SK-N-SH treated with all-trans-retinoic acid at 6 μM for 48 hours (cell line): ENCODE measurements around the gene HSDL1.
A peak's percentile ranks its signal among the peaks of the same experiment; 100 is the strongest.

ENCODE experiments used
- ATAC-seq: fragments of 200-7000 bp; cut with Tn5 transposase; 3 replicates; pipeline ENCODE4 v1.9.1; 2020; ENCODE audit warnings: mild to moderate bottlenecking, moderate library complexity
- ARNTL ChIP-seq: fragments of 450-650 bp; formaldehyde crosslinking; IDR thresholded peaks from 2 replicates; pipeline ENCODE4 v1.5.0; 2020; ENCODE audit warnings: low read depth, mild to moderate bottlenecking, moderate library complexity, borderline replicate concordance
- CSDC2 ChIP-seq: fragments of 250-450 bp; sonication (Bioruptor Pico); IDR thresholded peaks from 2 replicates; pipeline ENCODE4 v1.5.0; 2020; ENCODE audit warnings: mild to moderate bottlenecking, moderate library complexity
- ESRRG ChIP-seq: fragments of 250-450 bp; sonication (Bioruptor Pico); IDR thresholded peaks from 2 replicates; pipeline ENCODE4 v1.6.1; 2021; ENCODE audit warnings: mild to moderate bottlenecking
- GLIS3 ChIP-seq: fragments of 250-450 bp; sonication (Bioruptor Pico); IDR thresholded peaks from 2 replicates; pipeline ENCODE4 v1.5.0; 2020; ENCODE audit warnings: mild to moderate bottlenecking, moderate library complexity
- ISL1 ChIP-seq: fragments of 250-450 bp; sonication (Bioruptor Pico); IDR thresholded peaks from 2 replicates; pipeline ENCODE4 v2.1.2; 2022; ENCODE audit warnings: mild to moderate bottlenecking, moderate library complexity
- OSR1 ChIP-seq: fragments of 250-450 bp; sonication (Bioruptor Pico); IDR thresholded peaks from 2 replicates; pipeline ENCODE4 v1.8.0; 2022; ENCODE audit warnings: moderate library complexity, mild to moderate bottlenecking, inconsistent platforms
- SNAI2 ChIP-seq: fragments of 250-450 bp; sonication (Bioruptor Pico); IDR thresholded peaks from 2 replicates; pipeline ENCODE4 v1.5.0; 2020; ENCODE audit warnings: mild to moderate bottlenecking, moderate library complexity
- TCF4 ChIP-seq: fragments of 250-450 bp; sonication (Bioruptor Pico); IDR thresholded peaks from 2 replicates; pipeline ENCODE4 v1.8.0; 2021; ENCODE audit warnings: mild to moderate bottlenecking, moderate library complexity, borderline replicate concordance
- TOX ChIP-seq: fragments of 250-450 bp; sonication (Bioruptor Pico); IDR thresholded peaks from 2 replicates; pipeline ENCODE4 v1.8.0; 2021; ENCODE audit warnings: mild to moderate bottlenecking, moderate library complexity, borderline replicate concordance
- ZC3H10 ChIP-seq: fragments of 250-450 bp; sonication (Bioruptor Pico); IDR thresholded peaks from 2 replicates; pipeline ENCODE4 v1.5.1; 2021; ENCODE audit warnings: mild to moderate bottlenecking, moderate library complexity
- ZFP3 ChIP-seq: fragments of 250-450 bp; sonication (Bioruptor Pico); IDR thresholded peaks from 2 replicates; pipeline ENCODE4 v1.5.0; 2020; ENCODE audit warnings: mild to moderate bottlenecking, moderate library complexity
- ZFP30 ChIP-seq: fragments of 450-650 bp; formaldehyde crosslinking; IDR thresholded peaks from 2 replicates; pipeline ENCODE4 v1.5.0; 2022; ENCODE audit warnings: mild to moderate bottlenecking, moderate library complexity
- ZNF565 ChIP-seq: fragments of 450-650 bp; formaldehyde crosslinking; conservative IDR thresholded peaks from 2 replicates; pipeline ENCODE4 v1.5.0; 2020; ENCODE audit warnings: low read depth, mild to moderate bottlenecking, moderate library complexity
- ZNF8 ChIP-seq: fragments of 450-650 bp; formaldehyde crosslinking; IDR thresholded peaks from 2 replicates; pipeline ENCODE4 v1.5.0; 2020; ENCODE audit warnings: mild to moderate bottlenecking, moderate library complexity
- TF ChIP-seq, protein P1 (sequence below): fragments of 250-450 bp; sonication (Bioruptor Pico); IDR thresholded peaks from 2 replicates; pipeline ENCODE4 v1.5.0; 2020; ENCODE audit warnings: mild to moderate bottlenecking, moderate library complexity
- TF ChIP-seq, protein P2 (sequence below): fragments of 250-450 bp; sonication (Bioruptor Pico); IDR thresholded peaks from 2 replicates; pipeline ENCODE4 v1.5.1; 2021; ENCODE audit warnings: mild to moderate bottlenecking, moderate library complexity
- TF ChIP-seq, protein P3 (sequence below): fragments of 250-450 bp; sonication (Bioruptor Pico); IDR thresholded peaks from 2 replicates; pipeline ENCODE4 v1.8.0; 2021; ENCODE audit warnings: low read depth, mild to moderate bottlenecking, moderate library complexity, borderline replicate concordance
- TF ChIP-seq, protein P4 (sequence below): fragments of 250-450 bp; sonication (Bioruptor Pico); IDR thresholded peaks from 2 replicates; pipeline ENCODE4 v1.8.0; 2020; ENCODE audit warnings: mild to moderate bottlenecking, moderate library complexity, borderline replicate concordance
- TF ChIP-seq, protein P5 (sequence below): fragments of 250-450 bp; sonication (Bioruptor Pico); IDR thresholded peaks from 2 replicates; pipeline ENCODE4 v1.5.1; 2020; ENCODE audit warnings: low read depth, mild to moderate bottlenecking, moderate library complexity

The HSDL1 gene

DNA sequence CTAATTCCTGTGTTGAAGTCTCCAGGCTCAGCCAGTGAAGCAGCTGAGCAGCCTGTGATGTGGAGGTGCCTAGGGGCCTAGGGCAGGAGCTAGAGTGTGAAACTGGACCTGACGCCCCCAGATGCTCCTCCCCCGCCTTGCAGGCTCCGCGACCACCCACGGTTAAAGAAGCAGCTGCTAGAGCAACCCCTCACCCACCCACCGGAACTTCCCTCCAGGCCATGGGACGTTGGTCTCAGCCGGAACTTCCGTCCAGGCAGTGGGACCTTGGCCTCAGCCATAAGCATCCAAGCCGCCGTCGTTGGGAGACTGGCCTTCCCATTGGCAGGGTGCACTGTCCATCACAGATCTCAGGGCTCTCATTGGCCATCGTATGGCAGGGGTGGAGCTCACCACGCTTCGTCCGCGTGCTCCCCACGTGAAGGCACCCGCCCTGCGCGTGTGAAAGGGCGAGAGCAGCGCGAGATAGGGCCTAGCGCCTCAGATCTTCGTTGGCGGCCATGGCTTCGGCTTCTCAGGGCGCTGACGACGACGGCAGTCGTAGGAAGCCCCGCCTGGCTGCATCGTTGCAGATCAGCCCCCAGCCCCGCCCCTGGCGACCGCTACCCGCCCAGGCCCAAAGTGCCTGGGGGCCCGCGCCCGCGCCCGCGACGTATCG, 45.9 kb upstream of the HSDL1 start, which contains the start of gene ADAD2:
Gene ADAD2, plus strand, starts transcription at position 427 of the 658 bp plus-strand sequence. Its CDS starts 74 bp downstream, at position 501.
- TF ChIP-seq GLIS3 (no peak), ISL1 (CRISPR knock-in tag) (no peak), TCF4 (no peak), ZNF565 (CRISPR knock-in tag) (no peak), ARNTL (no peak)
- TF ChIP-seq, protein P1, sequence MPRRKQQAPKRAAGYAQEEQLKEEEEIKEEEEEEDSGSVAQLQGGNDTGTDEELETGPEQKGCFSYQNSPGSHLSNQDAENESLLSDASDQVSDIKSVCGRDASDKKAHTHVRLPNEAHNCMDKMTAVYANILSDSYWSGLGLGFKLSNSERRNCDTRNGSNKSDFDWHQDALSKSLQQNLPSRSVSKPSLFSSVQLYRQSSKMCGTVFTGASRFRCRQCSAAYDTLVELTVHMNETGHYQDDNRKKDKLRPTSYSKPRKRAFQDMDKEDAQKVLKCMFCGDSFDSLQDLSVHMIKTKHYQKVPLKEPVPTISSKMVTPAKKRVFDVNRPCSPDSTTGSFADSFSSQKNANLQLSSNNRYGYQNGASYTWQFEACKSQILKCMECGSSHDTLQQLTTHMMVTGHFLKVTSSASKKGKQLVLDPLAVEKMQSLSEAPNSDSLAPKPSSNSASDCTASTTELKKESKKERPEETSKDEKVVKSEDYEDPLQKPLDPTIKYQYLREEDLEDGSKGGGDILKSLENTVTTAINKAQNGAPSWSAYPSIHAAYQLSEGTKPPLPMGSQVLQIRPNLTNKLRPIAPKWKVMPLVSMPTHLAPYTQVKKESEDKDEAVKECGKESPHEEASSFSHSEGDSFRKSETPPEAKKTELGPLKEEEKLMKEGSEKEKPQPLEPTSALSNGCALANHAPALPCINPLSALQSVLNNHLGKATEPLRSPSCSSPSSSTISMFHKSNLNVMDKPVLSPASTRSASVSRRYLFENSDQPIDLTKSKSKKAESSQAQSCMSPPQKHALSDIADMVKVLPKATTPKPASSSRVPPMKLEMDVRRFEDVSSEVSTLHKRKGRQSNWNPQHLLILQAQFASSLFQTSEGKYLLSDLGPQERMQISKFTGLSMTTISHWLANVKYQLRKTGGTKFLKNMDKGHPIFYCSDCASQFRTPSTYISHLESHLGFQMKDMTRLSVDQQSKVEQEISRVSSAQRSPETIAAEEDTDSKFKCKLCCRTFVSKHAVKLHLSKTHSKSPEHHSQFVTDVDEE (CRISPR knock-in tag): no peak
- TF ChIP-seq, protein P2, sequence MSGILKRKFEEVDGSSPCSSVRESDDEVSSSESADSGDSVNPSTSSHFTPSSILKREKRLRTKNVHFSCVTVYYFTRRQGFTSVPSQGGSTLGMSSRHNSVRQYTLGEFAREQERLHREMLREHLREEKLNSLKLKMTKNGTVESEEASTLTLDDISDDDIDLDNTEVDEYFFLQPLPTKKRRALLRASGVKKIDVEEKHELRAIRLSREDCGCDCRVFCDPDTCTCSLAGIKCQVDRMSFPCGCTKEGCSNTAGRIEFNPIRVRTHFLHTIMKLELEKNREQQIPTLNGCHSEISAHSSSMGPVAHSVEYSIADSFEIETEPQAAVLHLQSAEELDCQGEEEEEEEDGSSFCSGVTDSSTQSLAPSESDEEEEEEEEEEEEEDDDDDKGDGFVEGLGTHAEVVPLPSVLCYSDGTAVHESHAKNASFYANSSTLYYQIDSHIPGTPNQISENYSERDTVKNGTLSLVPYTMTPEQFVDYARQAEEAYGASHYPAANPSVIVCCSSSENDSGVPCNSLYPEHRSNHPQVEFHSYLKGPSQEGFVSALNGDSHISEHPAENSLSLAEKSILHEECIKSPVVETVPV: no peak
- TF ChIP-seq, protein P3, sequence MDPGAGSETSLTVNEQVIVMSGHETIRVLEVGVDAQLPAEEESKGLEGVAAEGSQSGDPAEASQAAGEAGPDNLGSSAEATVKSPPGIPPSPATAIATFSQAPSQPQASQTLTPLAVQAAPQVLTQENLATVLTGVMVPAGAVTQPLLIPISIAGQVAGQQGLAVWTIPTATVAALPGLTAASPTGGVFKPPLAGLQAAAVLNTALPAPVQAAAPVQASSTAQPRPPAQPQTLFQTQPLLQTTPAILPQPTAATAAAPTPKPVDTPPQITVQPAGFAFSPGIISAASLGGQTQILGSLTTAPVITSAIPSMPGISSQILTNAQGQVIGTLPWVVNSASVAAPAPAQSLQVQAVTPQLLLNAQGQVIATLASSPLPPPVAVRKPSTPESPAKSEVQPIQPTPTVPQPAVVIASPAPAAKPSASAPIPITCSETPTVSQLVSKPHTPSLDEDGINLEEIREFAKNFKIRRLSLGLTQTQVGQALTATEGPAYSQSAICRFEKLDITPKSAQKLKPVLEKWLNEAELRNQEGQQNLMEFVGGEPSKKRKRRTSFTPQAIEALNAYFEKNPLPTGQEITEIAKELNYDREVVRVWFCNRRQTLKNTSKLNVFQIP (CRISPR knock-in tag): no peak
- TF ChIP-seq, protein P4, sequence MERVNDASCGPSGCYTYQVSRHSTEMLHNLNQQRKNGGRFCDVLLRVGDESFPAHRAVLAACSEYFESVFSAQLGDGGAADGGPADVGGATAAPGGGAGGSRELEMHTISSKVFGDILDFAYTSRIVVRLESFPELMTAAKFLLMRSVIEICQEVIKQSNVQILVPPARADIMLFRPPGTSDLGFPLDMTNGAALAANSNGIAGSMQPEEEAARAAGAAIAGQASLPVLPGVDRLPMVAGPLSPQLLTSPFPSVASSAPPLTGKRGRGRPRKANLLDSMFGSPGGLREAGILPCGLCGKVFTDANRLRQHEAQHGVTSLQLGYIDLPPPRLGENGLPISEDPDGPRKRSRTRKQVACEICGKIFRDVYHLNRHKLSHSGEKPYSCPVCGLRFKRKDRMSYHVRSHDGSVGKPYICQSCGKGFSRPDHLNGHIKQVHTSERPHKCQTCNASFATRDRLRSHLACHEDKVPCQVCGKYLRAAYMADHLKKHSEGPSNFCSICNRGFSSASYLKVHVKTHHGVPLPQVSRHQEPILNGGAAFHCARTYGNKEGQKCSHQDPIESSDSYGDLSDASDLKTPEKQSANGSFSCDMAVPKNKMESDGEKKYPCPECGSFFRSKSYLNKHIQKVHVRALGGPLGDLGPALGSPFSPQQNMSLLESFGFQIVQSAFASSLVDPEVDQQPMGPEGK (CRISPR knock-in tag): no peak
- no peak for ATAC-seq

DNA sequence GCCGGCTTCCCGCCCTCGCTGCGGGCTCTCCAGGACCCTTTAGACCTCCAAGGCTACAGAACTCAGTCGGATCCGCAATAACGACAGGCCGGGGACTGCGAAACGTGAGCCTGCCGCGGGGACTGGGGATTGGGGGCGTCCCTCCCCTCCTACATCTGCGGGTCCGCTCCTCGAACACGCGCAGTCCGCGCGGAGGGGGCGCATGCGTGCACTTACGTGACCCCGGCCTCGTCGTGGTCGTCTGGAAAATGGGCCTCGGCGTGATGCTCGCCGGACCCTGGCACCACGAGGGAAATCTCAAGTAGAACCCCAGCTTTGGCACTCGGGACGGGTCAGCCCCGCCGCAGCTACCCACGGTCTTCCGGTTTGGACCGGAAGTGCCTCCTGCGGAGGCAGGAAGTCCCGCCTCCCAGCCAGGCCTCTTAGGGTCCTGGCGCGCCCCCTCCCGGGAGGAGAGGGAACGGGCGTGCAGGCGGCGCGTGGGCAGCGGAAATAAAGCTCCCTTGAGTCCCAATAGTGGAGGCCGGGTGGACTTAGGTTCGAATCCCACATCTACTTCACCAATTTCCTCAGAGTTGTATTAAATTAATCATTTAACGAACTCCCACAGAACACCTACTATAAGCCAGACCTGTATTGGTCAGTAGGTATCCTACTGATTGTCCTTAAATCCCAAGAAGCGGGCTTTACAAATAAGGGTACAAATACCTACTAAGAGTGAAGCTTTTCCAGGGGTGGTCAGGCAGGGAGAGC, 41.9 kb upstream of the HSDL1 start, which contains the start of gene TAF1C:
Gene TAF1C, minus strand, starts transcription at position 373 of the 753 bp plus-strand sequence. CDS start 2,069 bp downstream, outside the sequence.
- TF ChIP-seq, protein P1 (CRISPR knock-in tag): peak; percentile 53; the same call in 1 of the 2 replicates
- TF ChIP-seq TCF4 (no peak), CSDC2 (0 out of 2 replicates have a peak, but pooled peaks have one; percentile 67), ZFP3 (0 out of 2 replicates have a peak, but pooled peaks have one; percentile 40), SNAI2 (CRISPR knock-in tag) (no peak)
- TF ChIP-seq, protein P5, sequence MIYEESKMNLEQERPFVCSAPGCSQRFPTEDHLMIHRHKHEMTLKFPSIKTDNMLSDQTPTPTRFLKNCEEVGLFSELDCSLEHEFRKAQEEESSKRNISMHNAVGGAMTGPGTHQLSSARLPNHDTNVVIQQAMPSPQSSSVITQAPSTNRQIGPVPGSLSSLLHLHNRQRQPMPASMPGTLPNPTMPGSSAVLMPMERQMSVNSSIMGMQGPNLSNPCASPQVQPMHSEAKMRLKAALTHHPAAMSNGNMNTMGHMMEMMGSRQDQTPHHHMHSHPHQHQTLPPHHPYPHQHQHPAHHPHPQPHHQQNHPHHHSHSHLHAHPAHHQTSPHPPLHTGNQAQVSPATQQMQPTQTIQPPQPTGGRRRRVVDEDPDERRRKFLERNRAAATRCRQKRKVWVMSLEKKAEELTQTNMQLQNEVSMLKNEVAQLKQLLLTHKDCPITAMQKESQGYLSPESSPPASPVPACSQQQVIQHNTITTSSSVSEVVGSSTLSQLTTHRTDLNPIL: no peak

DNA sequence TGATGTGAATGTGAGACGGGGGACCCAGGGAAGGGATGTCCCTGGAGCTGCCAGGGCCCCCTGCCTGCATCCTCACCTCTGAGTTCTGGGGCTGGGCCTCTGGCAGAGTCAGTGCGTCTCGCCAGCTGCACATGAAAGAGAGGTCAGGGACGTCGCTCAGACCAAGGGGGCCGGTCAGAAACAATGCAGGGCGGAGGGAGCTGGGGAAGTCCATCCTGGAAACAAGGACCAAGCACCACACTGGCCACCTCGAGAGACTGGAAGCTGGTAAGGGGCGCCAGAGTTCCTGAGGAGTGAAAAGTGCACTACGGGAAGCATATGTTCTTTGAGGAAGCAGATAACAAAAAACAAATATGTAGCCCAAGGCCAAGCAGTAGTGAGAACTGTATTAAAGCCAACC, 39.8 kb upstream of the HSDL1 start:
- ATAC-seq: no peak
- TF ChIP-seq ZC3H10: no peak
- TF ChIP-seq TOX (CRISPR knock-in tag): no peak
- TF ChIP-seq ZFP30: no peak
- no peak for TF ChIP-seq OSR1 (CRISPR knock-in tag)
- no peak for TF ChIP-seq ZNF565 (CRISPR knock-in tag)
- TF ChIP-seq, protein P3 (CRISPR knock-in tag): no peak
- no peak for TF ChIP-seq GLIS3
- no peak for TF ChIP-seq ZNF8 (CRISPR knock-in tag)
- TF ChIP-seq ESRRG (CRISPR knock-in tag): no peak
- no peak for TF ChIP-seq ARNTL

More for the DNA sequence above, 41.9 kb upstream of the HSDL1 start, which contains the start of gene TAF1C:
- ATAC-seq: peak; percentile 96
